Measurements from ENCODE around the gene GRIA1.
"Not testable (repeated sequence)": the region's sequence is repeated elsewhere in the genome, so short reads cannot be mapped to it uniquely, and the experiment has no call there.

The GRIA1 gene

GRCh38 chr5:153831973-153832372, 341.5 kb downstream of the GRIA1 start:
- DNase-seq (ENCODE audit: low read depth, low spot score), result peak; percentile 17
- in situ Hi-C loops (cut with HindIII; ENCODE audit: low sequenced_read_pairs), result no loop called here
- no peak overlapping the region for H3K4me3 ChIP-seq (ENCODE audit: low read depth, low read length)
- no peak for TF ChIP-seq CTCF (IDR thresholded peaks at IDR 0.05; ENCODE audit: low read depth, low read length)

GRCh38 chr5:153835891-153836515, 345.5 kb downstream of the GRIA1 start:
- H3K4me3 ChIP-seq (ENCODE audit: low read depth, low read length), result no peak overlapping the region
- DNase-seq (ENCODE audit: low read depth, low spot score), result no peak
- in situ Hi-C loops (cut with HindIII; ENCODE audit: low sequenced_read_pairs), result no loop called here
- TF ChIP-seq CTCF (IDR thresholded peaks at IDR 0.05; ENCODE audit: low read depth, low read length), result no peak

GRCh38 chr5:153849303-153850113, 359.0 kb downstream of the GRIA1 start:
- H3K4me3 ChIP-seq (ENCODE audit: low read depth, low read length); DNase-seq (ENCODE audit: low read depth, low spot score); in situ Hi-C loops (cut with HindIII; ENCODE audit: low sequenced_read_pairs): not testable (repeated sequence)

GRCh38 chr5:153860195-153860886, 369.9 kb downstream of the GRIA1 start:
- in situ Hi-C loops (cut with HindIII; ENCODE audit: low sequenced_read_pairs), result no loop called here
- no peak overlapping the region for H3K4me3 ChIP-seq (ENCODE audit: low read depth, low read length)
- TF ChIP-seq CTCF (IDR thresholded peaks at IDR 0.05; ENCODE audit: low read depth, low read length), result no peak
- DNase-seq (ENCODE audit: low read depth, low spot score), result no peak

GRCh38 chr5:153862906-153863305, 372.4 kb downstream of the GRIA1 start:
- H3K4me3 ChIP-seq (ENCODE audit: low read depth, low read length); in situ Hi-C loops (cut with HindIII; ENCODE audit: low sequenced_read_pairs); DNase-seq (ENCODE audit: low read depth, low spot score): not testable (repeated sequence)

Measured in astrocyte of the spinal cord (primary cell).